Testis (tissue), 2 donors: Measurements from ENCODE around the gene THSD4.

Source experiments
- POLR2A ChIP-seq: fragments of 450-650 bp; IDR thresholded peaks from one replicate; pipeline ENCODE4 v1.6.1; 2017; ENCODE audit warnings: antibody characterized with exemption, mild to moderate bottlenecking, moderate library complexity
- TF ChIP-seq, protein P1 (sequence below), 3 experiments: fragments of 450-650 bp in 2 of 3; fragments of 200-600 bp in 1 of 3; sonication (generic) in 1 of 3; IDR thresholded peaks; one replicate each; pipeline ENCODE4 v1.5.1; 2016 to 2019; ENCODE audit warnings: antibody characterized with exemption in 3 of 3, mild to moderate bottlenecking in 2 of 3, moderate library complexity in 1 of 3

DNA sequence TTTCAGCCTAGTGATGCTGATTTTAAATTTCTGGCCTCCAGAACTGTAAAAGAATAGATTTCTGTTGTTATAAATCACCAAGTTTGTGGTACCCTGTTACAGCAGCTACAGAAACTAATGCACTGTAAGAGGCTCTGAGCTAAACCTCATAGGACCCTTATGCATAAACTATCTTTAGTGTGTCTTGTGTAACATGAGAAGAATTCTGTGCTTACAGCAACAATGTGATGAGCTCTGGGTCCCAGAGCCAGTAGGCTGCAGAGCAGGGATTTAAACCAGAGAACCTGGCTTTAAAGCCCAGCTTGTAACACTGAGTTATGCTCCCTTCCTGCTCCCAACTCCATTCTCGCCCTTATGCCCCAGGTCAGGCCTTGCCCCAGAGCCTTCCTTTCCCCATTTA lies 113.1 kb downstream of the THSD4 start:
- no peak for TF ChIP-seq POLR2A
- TF ChIP-seq, protein P1, sequence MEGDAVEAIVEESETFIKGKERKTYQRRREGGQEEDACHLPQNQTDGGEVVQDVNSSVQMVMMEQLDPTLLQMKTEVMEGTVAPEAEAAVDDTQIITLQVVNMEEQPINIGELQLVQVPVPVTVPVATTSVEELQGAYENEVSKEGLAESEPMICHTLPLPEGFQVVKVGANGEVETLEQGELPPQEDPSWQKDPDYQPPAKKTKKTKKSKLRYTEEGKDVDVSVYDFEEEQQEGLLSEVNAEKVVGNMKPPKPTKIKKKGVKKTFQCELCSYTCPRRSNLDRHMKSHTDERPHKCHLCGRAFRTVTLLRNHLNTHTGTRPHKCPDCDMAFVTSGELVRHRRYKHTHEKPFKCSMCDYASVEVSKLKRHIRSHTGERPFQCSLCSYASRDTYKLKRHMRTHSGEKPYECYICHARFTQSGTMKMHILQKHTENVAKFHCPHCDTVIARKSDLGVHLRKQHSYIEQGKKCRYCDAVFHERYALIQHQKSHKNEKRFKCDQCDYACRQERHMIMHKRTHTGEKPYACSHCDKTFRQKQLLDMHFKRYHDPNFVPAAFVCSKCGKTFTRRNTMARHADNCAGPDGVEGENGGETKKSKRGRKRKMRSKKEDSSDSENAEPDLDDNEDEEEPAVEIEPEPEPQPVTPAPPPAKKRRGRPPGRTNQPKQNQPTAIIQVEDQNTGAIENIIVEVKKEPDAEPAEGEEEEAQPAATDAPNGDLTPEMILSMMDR (IDR thresholded peaks at IDR 0.05), result no peak
